GM10248 (cell line): ENCODE measurements around the gene ZNF502.
A peak's percentile ranks its signal among the peaks of the same experiment; 100 is the strongest.

Experiments
- CTCF ChIA-PET: fragments of 300-600 bp; sonication (Branson Sonifier 250); formaldehyde crosslinking; extraction: SDS; loops from one replicate; lab custom pipeline; 2021; ENCODE audit warnings: antibody characterized with exemption; lab: Yijun Ruan, JAX
- POLR2A ChIA-PET: fragments of 350-650 bp; sonication (Branson Sonifier 250); formaldehyde crosslinking; extraction: SDS; loops from one replicate; lab custom pipeline; 2020; ENCODE audit warnings: antibody characterized with exemption; lab: Yijun Ruan, JAX
- DNase-seq: peaks from one replicate; pipeline ENCODE4 v3.0.0; 2012; ENCODE audit errors: extremely low spot score
- CTCF ChIP-seq: IDR thresholded peaks from 2 replicates; pipeline ENCODE4 v1.5.1; 2012; ENCODE audit warnings: mild to moderate bottlenecking, low read depth; ENCODE audit errors: extremely low read depth, missing control alignments, control extremely low read depth

Gene ZNF502

GRCh38 chr3:44680921-44681455, 31.5 kb upstream of the ZNF502 start:
- ChIA-PET POLR2A (no interaction called here), CTCF (interaction anchor here (1.0 kb wide), 2 partner anchors 10 to 52 kb away, joined by 3 read pairs; no protein-coding TSS in a partner anchor)
- TF ChIP-seq CTCF, result no peak
- DNase-seq, result no peak

GRCh38 chr3:44682182-44682896, 30.1 kb upstream of the ZNF502 start:
- TF ChIP-seq CTCF, result no peak
- ChIA-PET POLR2A (no interaction called here), CTCF (no interaction called here)
- no peak for DNase-seq

- CTCF ChIA-PET, result interaction anchor here (1.6 kb wide), 1 partner anchor 10 kb away, joined by 4 read pairs; no protein-coding TSS in a partner anchor
- POLR2A ChIA-PET, result no interaction called here
- peak; percentile 79 for DNase-seq
- TF ChIP-seq CTCF, result no peak
Observed at GRCh38 chr3:44685128-44685800, 27.2 kb upstream of the ZNF502 start.

- DNase-seq, result no peak
- POLR2A ChIA-PET, result no interaction called here
- no peak for TF ChIP-seq CTCF
- CTCF ChIA-PET, result no interaction called here
Observed at GRCh38 chr3:44687898-44688297, 24.6 kb upstream of the ZNF502 start.

- DNase-seq, result no peak
- no peak for TF ChIP-seq CTCF
- ChIA-PET POLR2A (no interaction called here), CTCF (no interaction called here)
Observed at GRCh38 chr3:44721231-44722102, 9.0 kb downstream of the ZNF502 start.

GRCh38 chr3:44722103-44722401, 9.6 kb downstream of the ZNF502 start:
- CTCF ChIA-PET, result no interaction called here
- TF ChIP-seq CTCF, result no peak
- POLR2A ChIA-PET, result no interaction called here
- DNase-seq, result no peak
